ENCODE measurements around the gene CYP4F22.
"Not testable (repeated sequence)": the region's sequence is repeated elsewhere in the genome, so short reads cannot be mapped to it uniquely, and the experiment has no call there.

Gene CYP4F22

GRCh38 chr19:15488489-15489226 lies 19.7 kb upstream of the CYP4F22 start:
- DNase-seq (ENCODE audit: low read depth), result no peak

DNA sequence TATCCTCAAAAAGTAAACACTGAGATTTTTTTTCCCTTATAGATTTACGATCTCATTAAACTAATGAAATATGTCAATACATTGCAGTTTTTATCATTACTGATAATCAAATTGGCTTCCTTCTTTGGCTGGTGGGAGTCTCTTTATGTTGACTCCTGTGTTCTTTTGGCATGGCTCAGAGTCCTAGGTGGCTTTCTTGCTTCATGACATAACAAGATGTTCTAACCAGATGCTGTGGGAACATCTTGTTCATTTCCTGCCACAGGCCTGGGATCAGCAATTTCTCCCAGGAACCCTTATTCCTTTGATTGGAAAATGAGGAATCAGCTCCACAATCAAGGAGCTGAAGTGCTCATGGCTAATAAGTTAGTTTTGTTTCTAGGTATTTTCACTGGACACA lies 13.2 kb upstream of the CYP4F22 start:
- no peak for DNase-seq (ENCODE audit: low read depth)

- DNase-seq (ENCODE audit: low read depth), result no peak
These were observed 10.0 kb upstream of the CYP4F22 start for GRCh38 chr19:15498156-15498858.

DNA sequence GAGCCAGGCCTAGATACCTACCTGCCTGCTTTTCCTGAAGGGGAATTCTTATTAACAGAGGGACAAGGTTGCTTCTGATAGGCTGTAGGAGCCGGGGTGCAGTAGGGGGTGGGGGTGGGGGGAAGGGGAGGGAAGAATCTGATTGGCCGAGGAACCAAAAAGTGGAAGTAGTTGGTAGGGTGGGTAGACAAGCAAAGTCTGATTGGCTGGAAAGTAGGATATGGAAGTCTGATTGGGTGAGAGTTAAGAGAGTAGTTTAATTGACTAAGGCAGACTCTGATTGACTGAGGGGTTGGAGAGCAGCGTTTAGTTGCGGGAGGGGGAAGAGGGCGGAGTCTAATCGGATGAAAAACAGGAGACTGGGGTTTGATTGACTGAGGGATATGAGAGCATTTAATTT lies 9.4 kb upstream of the CYP4F22 start:
- DNase-seq (ENCODE audit: low read depth), result no peak

DNA sequence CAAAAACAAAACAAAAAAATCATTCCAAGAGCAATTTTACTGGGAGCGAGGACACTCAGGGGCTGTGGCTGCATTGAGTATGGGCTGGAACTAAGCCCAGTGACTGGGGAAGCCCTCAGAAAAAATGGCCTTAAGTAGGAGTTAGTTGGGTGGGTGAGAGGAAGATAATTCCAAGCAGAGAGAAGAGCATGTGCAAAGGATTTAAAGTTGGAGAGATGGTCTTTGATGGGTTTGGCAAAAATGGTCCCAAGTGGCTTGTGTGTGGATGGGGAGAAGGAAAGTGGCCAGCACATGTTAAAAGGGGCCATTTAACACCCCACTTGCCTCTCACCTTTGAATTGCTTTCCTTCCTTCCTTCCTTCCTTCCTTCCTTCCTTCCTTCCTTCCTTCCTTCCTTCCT lies 6.7 kb upstream of the CYP4F22 start:
- DNase-seq (ENCODE audit: low read depth), result no peak

- no peak for DNase-seq (ENCODE audit: low read depth)
These were observed 6.1 kb upstream of the CYP4F22 start for GRCh38 chr19:15502264-15502663.

DNA sequence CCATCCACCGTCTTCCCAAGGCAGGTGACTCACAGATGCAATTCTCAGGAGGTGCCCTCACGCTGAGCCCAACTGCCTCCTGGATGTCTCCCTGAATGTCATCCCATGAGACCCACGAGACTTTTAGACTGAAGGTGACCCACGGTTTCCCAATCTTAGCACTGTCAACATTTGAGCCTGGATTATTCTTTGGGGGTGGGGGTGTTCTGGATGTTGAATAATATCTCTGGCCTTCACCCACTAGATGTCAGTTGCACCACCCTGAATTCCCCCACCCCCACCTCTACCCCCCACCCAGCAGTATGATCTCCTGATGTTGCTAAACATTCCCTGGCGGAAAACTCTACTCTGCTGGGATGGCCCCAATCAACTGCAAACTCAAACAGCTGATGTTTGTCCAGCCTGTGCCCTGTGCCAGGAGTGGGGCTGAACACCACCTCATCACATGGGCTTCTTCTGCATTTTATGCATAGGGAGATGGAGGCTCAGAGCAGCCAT lies 2.2 kb upstream of the CYP4F22 start:
- DNase-seq (ENCODE audit: low read depth), result no peak

DNA sequence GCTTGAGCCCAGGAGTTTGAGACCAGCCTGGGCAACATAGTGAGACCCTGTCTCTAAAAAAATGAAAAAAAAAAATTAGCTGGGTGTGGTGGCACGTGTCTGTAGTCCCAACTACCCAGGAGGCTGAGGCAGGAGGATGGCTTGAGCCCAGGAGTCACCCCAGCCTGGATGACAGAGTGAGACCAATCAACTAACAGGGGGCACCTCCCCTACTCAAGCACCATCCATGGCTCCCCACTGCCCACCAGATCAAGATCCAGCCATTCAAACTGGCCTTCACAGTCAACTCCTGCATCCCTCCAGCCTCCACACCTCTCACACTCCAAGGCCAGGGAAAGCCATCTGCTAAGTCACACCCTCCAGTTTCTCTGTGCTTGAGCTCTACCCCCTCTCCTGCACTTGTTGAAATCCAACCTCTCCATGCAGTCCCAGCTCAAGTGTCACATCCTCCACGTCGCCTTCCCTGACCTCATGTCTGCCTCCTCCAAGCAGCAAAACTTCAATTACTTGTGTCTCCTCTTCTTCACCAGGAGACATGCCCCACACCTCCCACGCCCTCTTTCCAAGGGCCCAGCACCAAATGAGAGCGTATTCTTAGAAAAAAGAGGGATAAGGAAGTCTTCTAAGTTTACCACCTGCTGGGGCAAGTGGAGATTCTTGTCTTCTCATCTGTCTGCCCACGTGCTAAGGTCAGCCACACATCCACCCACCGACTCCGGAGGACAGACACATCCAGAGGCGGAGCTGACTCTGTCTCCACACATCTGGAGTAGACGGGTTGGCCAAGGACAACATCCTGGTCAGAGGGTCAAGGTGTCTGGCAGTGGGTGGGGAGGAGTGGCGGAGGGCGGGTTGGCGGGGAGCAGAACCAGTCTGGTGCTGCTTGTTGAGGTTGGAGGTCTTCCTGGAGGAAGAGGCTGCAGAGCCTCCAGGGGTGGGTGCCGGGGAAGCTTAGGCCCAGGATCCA lies 974 bp upstream of the CYP4F22 start:
- no peak for DNase-seq (ENCODE audit: low read depth)

GRCh38 chr19:15511671-15512424 lies 3.5 kb downstream of the CYP4F22 start:
- DNase-seq (ENCODE audit: low read depth), result no peak

DNA sequence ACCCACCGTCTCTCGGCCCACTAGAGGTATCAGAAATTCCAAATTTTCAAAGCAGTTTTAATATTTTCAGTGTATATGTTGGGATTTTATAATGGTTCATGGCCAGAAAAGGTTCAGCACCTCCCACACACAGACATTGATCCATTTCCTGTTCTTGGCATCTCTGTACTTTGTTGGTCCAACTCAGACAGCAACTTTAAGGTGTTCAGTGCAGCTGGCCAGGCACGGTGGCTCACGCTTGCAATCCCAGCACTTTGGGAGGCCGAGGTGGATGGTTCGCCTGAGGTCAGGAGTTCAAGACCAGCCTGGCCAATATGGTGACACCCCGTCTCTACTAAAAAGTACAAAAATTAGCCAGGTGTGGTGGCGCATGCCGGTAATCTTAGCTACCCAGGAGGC lies 6.9 kb downstream of the CYP4F22 start:
- not testable (repeated sequence) for DNase-seq (ENCODE audit: low read depth)

DNA sequence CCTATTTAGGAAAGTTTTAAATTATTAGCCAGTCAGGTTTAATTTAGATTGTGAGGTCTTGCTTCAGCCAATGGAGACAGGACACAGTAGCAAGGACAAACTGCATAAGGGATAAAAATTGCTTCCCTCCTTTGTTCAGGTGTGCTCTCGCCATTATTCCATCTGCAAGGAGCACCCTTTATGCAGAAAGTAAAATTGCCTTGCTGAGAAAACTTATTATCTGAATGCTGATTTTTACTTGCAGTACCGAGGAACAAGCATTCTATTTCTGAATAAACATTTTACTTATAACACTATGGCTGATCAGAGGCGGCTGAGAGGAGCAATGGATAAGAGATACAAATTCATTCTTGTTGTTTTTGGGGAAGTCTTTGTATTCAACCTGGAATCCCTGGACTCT lies 8.0 kb downstream of the CYP4F22 start:
- DNase-seq (ENCODE audit: low read depth), result no peak

GRCh38 chr19:15517778-15518177 lies 9.5 kb downstream of the CYP4F22 start:
- DNase-seq (ENCODE audit: low read depth), result no peak

DNA sequence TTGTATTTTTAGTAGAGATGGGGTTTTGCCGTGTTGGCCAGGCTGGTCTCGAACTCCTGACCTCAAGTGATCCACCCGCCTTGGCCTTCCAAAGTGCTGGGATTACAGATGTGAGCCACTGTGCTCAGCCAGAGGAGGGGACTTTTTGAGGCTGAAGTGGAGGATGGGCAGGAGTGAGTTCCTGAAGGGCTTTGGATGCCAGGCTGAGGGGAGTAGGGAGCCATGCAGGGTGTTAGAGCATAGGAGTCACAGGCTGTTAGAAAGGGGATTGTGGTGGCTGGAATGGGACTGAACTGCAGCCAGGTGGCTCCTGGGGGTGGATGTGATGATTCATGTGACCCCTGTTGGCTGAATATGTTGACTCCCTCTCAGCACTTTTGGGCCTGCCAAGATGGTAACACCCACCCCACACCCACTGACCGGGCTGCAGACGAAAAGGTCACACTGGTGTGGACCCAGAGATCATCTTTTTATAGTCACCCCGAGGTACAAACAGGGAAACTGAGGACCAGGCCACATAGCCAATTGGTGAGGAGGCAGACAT lies 11.2 kb downstream of the CYP4F22 start:
- no peak for DNase-seq (ENCODE audit: low read depth)

DNA sequence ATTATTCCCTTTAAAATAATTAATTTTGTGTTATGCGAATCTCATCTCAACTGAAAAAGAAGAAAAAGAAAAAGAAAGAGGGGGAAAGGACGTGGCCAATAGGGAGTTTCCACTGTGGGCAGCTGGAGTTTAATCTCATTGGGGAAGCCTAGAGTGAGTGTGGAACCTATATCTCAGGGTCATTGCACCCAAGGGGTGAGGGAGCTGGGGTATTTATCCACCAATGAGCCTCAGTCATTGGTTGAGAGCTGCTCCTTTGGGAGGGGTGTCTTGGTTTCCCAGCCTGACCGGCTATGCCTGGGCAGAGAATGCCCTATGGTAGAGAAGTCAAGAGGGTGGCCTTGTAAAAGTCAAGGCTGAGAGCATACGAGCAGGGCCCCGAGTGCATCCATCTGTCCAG lies 16.5 kb downstream of the CYP4F22 start:
- DNase-seq (ENCODE audit: low read depth), result no peak

DNA sequence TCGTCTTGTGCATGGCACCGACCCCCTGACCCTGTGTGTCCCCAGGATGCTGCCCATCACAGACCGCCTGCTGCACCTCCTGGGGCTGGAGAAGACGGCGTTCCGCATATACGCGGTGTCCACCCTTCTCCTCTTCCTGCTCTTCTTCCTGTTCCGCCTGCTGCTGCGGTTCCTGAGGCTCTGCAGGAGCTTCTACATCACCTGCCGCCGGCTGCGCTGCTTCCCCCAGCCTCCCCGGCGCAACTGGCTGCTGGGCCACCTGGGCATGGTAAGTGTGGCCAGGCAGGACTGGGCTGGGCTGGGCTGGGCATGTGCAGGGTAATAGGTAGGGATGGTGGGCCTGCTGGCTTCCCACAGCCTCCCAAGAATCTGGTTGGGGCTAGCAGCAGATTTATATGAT lies 17.0 kb downstream of the CYP4F22 start:
- DNase-seq (ENCODE audit: low read depth), result no peak

DNA sequence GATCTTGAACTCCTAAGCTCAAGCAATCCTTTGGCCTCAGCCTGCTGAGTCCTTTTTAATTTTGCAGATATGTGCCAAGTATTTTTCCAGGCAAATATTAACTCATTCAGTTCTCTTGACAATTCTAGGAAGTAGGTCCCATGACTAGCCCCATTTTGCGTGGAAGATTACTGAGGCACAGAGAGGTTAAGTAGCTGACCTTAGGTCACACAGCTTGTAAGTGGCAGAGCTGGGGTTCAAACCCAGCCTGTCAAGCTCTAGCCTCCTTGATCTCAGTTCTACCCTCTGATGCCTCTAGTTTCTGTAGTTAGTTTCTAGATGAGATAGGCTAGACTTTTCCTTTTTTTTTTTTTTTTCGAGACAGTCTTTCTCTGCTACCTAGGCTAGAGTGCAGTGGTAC lies 18.1 kb downstream of the CYP4F22 start:
- DNase-seq (ENCODE audit: low read depth), result no peak

GRCh38 chr19:15527705-15528104 lies 19.4 kb downstream of the CYP4F22 start:
- DNase-seq (ENCODE audit: low read depth), result no peak

DNA sequence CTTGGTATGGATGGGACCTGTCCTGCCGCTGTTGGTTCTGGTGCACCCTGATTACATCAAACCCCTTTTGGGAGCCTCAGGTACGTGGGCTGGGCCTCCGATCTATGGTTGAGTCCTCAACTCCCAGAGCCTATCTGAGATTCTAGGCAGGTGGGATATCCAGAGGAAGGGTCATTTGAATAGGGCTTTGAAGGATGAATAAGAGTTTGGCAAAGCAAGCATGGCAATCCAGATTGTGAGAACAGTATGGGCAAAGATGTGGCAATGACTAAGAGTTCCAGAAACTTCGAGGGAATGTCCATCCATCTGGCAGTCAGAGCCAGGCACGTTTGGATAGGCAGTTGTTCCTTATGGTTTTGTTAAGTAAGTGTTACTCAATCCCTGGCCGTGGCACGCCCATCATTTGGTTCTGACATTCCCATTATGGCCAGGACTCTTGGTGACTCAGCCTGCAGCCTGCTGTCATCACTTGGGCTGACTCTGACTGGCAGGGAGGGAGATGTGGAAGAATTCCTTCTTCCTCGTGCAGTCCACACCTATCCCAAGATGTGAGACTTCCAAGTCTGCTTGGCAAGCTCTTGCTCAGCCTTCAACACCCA lies 21.5 kb downstream of the CYP4F22 start:
- peak; percentile 43 for DNase-seq (ENCODE audit: low read depth)

DNA sequence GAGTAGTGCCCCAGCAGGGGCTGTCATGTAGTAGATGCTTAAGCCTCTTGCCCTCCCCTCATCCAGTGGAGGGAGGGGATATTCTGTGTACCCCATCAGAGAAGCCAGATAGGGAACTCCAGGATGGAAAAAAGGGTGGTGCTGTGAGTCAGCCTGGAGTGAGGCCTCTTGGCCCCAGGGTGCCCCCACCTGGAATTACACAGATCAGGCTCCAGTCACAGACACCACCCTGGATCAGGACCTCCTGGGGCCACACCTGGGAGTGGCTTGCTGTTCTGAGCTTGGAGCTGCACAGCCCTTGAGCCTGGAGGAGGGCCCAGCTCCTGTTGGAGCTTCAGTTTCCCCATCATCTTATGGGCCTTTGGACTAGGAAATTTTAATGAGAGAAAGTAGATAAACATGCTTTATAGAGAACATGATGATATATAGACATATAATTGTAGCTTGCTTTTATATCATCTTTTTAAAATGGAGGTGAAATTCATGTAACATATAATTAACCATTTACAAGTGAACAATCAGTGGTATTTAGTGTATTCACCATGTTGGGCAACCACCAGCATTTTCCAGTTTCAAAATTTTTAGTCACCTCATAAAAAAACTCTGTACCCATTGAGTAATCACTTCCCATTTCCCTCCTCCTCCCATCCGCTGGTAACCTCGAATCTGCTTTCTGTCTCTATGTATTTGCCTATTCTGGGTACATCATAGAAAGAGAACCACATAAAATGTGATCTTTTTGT lies 24.6 kb downstream of the CYP4F22 start:
- peak; percentile 8 for DNase-seq (ENCODE audit: low read depth)

DNA sequence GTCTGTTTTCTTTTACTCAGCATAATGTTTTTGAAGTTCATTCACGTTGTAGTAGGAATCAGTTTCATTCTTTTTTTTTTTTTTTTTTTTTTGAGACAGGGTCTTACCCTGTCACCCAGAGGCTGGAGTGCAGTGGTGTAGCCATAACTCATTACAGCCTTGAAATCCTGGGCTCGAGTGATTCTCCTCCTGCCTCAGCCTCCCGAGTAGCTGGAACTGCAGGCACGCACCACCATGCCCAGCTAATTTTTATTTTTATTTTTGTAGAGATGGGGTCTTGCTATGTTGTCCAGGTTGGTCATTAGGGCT lies 25.2 kb downstream of the CYP4F22 start:
- not testable (repeated sequence) for DNase-seq (ENCODE audit: low read depth)
